Thyroid gland (tissue), 4 donors: ENCODE results near the gene SLX9.

Experiments used
- CTCF ChIP-seq, 6 experiments: fragments of 200-600 bp in 3 of 6; fragments of 450-650 bp in 3 of 6; sonication (generic) in 3 of 6; IDR thresholded peaks; one replicate each; pipeline ENCODE4 v1.5.1; 2016 to 2019; ENCODE audit warnings: antibody characterized with exemption in 6 of 6, mild to moderate bottlenecking in 2 of 6, inconsistent platforms in 1 of 6, moderate library complexity in 1 of 6
- POLR2A ChIP-seq, 2 donors: fragments of 450-650 bp; IDR thresholded peaks; one replicate each; pipeline ENCODE4 v1.6.1; 2017; ENCODE audit warnings: antibody characterized with exemption in 2 of 2, mild to moderate bottlenecking in 2 of 2, moderate library complexity in 1 of 2

DNA sequence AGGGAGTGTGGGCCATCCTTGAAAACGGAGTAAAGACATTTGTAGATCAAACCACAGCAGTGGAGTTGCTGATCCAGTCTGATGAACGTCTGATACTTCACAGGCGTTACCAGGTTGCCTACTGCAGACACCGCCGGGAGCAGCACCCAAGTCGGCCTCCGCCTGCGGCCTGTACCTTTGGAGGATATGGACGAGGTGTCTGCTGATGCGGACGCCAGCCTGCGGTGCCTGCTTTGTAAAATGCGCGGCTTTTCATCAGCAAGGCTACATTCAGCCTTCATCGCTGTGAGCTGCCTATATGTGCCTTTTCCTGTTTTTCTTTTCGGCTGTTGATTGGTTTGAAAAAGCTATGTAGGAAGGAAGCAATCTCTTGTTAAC is 16.0 kb downstream of the SLX9 start:
- TF ChIP-seq CTCF (IDR thresholded peaks at IDR 0.05) = no peak
- no peak for TF ChIP-seq POLR2A (IDR thresholded peaks at IDR 0.05)
